PC-9 (cell line): ENCODE measurements around the gene OTULIN. TPM values are rescaled to one million over a fixed set of nuclear protein-coding genes. Genes with fewer than 3 reads are reported as not detected.

ENCODE experiments used
- BruUV-seq: library from RNA; stranded (reverse); fragments of 400-500 nt; replicated peaks from 2 replicates; lab custom pipeline; 2021; lab: Mats Ljungman, UMichigan
- CTCF ChIA-PET: fragments of 300-600 bp; sonication (Branson Sonifier 250); formaldehyde crosslinking; loops from one replicate; lab custom pipeline; 2022; ENCODE audit warnings: antibody characterized with exemption; lab: Charles Lee
- POLR2A ChIA-PET: fragments of 300-600 bp; sonication (Branson Sonifier 250); formaldehyde crosslinking; loops from one replicate; lab custom pipeline; 2022; ENCODE audit warnings: antibody characterized with exemption; ENCODE audit not compliant: unreplicated experiment; lab: Charles Lee
- DNase-seq, 2 experiments: peaks; one replicate each; pipeline versions ENCODE4 v3.0.0 to v3.0.0-alpha.2; 2015 to 2022; ENCODE audit warnings: mixed read lengths in 1 of 2
- H2AFZ ChIP-seq: fragments of 200-600 bp; sonication (generic); 2 replicates; pipeline ENCODE4 v1.8.1; 2017; ENCODE audit warnings: antibody characterized with exemption
- H3F3A ChIP-seq: fragments of 200-600 bp; sonication (generic); 2 replicates; pipeline ENCODE4 v1.8.1; 2017; ENCODE audit warnings: antibody characterized with exemption, mild to moderate bottlenecking, low read depth; ENCODE audit not compliant: insufficient read depth
- H3K27ac ChIP-seq: fragments of 200-600 bp; sonication (generic); 2 replicates; pipeline ENCODE4 v1.6.1; 2016; ENCODE audit warnings: mixed run types
- H3K27me3 ChIP-seq: fragments of 200-600 bp; sonication (generic); 2 replicates; pipeline ENCODE4 v1.6.1; 2016; ENCODE audit warnings: low read depth, mixed run types; ENCODE audit not compliant: insufficient read depth
- H3K36me3 ChIP-seq: fragments of 200-600 bp; sonication (generic); 2 replicates; pipeline ENCODE4 v1.6.1; 2016; ENCODE audit warnings: low read depth, mixed run types
- H3K4me1 ChIP-seq: fragments of 200-600 bp; sonication (generic); replicated peaks from 2 replicates; pipeline ENCODE4 v1.6.1; 2016; ENCODE audit warnings: mixed run types; ENCODE audit not compliant: insufficient read depth
- H3K4me2 ChIP-seq: fragments of 200-600 bp; sonication (generic); 2 replicates; pipeline ENCODE4 v1.6.1; 2017; ENCODE audit warnings: mixed run types
- H3K4me3 ChIP-seq: fragments of 200-600 bp; sonication (generic); 2 replicates; pipeline ENCODE4 v1.6.1; 2016; ENCODE audit warnings: mixed run types
- H3K79me2 ChIP-seq: fragments of 200-600 bp; sonication (generic); 2 replicates; pipeline ENCODE4 v1.6.1; 2017; ENCODE audit warnings: low read depth, mixed run types
- H3K9me2 ChIP-seq: fragments of 200-600 bp; sonication (generic); 2 replicates; pipeline ENCODE4 v1.8.1; 2017; ENCODE audit warnings: mild to moderate bottlenecking; ENCODE audit not compliant: insufficient read depth
- H3K9me3 ChIP-seq: fragments of 200-600 bp; sonication (generic); 2 replicates; pipeline ENCODE4 v1.8.1; 2016; ENCODE audit warnings: low read depth; ENCODE audit not compliant: insufficient read depth
- H4K20me1 ChIP-seq: fragments of 200-600 bp; sonication (generic); 2 replicates; pipeline ENCODE4 v1.8.1; 2017; ENCODE audit not compliant: insufficient read depth
- EZH2 ChIP-seq: fragments of 200-600 bp; sonication (generic); IDR thresholded peaks from 2 replicates; pipeline ENCODE4 v1.8.0; 2017; ENCODE audit warnings: antibody characterized with exemption, low read depth
- intact Hi-C: fragments of 100-400 bp; cut with micrococcal nuclease; formaldehyde crosslinking; loops from one replicate; pipeline ENCODE4 v1.10.0; 2022; ENCODE audit not compliant: unreplicated experiment
- total RNA-seq: library from RNA; stranded (reverse); gene quantifications from 2 replicates; pipeline ENCODE4 v1.2.3, GENCODE V29; 2021
- TF ChIP-seq, protein P1 (sequence below): fragments of 200-600 bp; sonication (generic); conservative IDR thresholded peaks from 2 replicates; pipeline ENCODE4 v1.6.1; 2017; ENCODE audit warnings: mixed run types, antibody characterized with exemption, mild to moderate bottlenecking, moderate library complexity

OTULIN gene
- total RNA-seq, 1 experiment from 2014 or later: 77.2 TPM

DNA sequence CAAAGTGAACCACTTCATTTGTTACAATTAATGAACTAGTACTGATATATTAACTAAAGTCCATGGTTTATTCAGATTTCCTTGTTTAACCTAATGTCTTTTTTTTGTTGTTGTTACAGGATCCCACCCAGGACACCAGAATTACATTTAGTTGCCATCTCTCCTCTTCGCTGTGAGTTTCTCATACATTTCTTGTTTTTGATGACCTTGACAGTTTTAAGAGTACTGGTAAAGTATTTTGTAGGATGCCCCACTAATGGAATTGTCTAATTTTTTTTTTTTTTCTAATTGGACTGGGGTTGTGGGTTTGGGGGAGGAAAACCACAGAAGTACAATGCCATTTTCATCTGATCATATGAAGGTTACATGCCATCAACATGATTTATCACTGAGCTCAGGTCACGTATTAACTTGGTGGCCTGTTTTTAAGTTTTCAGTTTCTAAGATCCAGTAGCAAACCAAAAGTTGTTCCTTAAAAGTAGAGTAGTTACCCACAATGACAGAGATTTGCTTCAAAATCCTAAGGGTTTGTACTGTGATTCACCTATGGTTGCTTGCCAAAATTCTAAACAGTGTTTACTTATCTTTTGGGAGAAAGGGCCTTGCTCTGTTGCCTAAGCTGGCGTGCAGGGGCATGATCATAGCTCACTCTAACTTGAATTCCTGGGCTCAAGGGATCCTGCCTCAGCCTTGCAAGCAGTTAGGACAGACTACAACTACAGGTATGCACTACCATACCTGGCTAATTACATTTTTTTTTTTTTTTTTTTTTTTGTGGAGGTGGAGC is 4.5 kb upstream of the OTULIN start:
- intact Hi-C loops: loop anchor here (5.0 kb wide), 3 partner anchors 173 to 673 kb away; no protein-coding TSS in a partner anchor
- TF ChIP-seq EZH2: no peak
- TF ChIP-seq, protein P1, sequence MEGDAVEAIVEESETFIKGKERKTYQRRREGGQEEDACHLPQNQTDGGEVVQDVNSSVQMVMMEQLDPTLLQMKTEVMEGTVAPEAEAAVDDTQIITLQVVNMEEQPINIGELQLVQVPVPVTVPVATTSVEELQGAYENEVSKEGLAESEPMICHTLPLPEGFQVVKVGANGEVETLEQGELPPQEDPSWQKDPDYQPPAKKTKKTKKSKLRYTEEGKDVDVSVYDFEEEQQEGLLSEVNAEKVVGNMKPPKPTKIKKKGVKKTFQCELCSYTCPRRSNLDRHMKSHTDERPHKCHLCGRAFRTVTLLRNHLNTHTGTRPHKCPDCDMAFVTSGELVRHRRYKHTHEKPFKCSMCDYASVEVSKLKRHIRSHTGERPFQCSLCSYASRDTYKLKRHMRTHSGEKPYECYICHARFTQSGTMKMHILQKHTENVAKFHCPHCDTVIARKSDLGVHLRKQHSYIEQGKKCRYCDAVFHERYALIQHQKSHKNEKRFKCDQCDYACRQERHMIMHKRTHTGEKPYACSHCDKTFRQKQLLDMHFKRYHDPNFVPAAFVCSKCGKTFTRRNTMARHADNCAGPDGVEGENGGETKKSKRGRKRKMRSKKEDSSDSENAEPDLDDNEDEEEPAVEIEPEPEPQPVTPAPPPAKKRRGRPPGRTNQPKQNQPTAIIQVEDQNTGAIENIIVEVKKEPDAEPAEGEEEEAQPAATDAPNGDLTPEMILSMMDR: no peak
- H3K27me3 ChIP-seq: no peaks in the 10 kb centered on the region
- H3K9me2 ChIP-seq: no peaks in the 10 kb centered on the region
- peak in 1 of 2 experiments; percentile 56 for DNase-seq
- no peak overlapping the region for H3K27ac ChIP-seq
- H3K9me3 ChIP-seq: no peaks in the 10 kb centered on the region
- H3K79me2 ChIP-seq: peaks cover 6% of the 10 kb centered on the region
- H3K4me1 ChIP-seq: peaks cover 9% of the 10 kb centered on the region; the same call in 1 of the 2 replicates
- CTCF ChIA-PET: interaction anchor here (0.6 to 0.9 kb wide), 5 partner anchors 11 to 859 kb away, joined by 3 to 9 read pairs (median 4); no protein-coding TSS in a partner anchor
- H3K4me3 ChIP-seq: no peak overlapping the region
- H3F3A ChIP-seq: 0 out of 2 replicates have a peak, but pooled peaks cover 10% of the 10 kb centered on the region
- POLR2A ChIA-PET: interaction anchor here (0.6 kb wide), 1 partner anchor 266 kb away, joined by 11 read pairs; no protein-coding TSS in a partner anchor
- no TSS peak for BruUV-seq
- H4K20me1 ChIP-seq: no peaks in the 10 kb centered on the region
- no peaks in the 10 kb centered on the region for H3K36me3 ChIP-seq
- no peak overlapping the region for H3K4me2 ChIP-seq
- no peak overlapping the region for H2AFZ ChIP-seq

DNA sequence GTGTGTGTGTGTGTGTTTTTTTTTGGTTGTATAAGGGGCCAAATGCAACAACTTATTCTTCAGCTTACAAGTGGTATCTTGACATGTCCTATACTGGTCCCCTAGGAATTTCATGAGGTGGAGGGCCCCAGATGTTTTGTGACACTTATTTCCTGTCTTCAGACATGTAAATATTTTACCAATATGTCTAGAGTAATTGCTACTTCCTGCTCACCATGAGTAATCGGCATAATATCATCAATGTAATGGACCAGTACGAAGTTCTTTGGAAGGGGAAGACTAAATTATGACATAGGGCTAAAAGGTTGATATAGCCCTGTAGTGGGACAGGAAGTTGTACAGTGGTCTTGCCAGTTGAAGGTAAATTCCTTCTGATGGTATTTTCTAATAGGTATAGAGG is 3.7 kb upstream of the OTULIN start:
- Histone ChIP-seq H3K79me2 (peaks cover 14% of the 10 kb centered on the region), H3K9me3 (no peaks in the 10 kb centered on the region), H2AFZ (no peak overlapping the region), H3K36me3 (no peaks in the 10 kb centered on the region), H3K27me3 (no peaks in the 10 kb centered on the region), H3F3A (0 out of 2 replicates have a peak, but pooled peaks cover 10% of the 10 kb centered on the region), H3K4me1 (peaks cover 16% of the 10 kb centered on the region), H3K9me2 (no peaks in the 10 kb centered on the region), H3K4me2 (no peak overlapping the region), H3K4me3 (no peak overlapping the region), H3K27ac (no peak overlapping the region), H4K20me1 (no peaks in the 10 kb centered on the region)
- no peak for DNase-seq
- intact Hi-C loops: loop anchor here (5.0 kb wide), 3 partner anchors 174 to 674 kb away; no protein-coding TSS in a partner anchor
- ChIA-PET CTCF (interaction anchor here (0.6 to 0.9 kb wide), 3 partner anchors 12 to 860 kb away, joined by 4 to 9 read pairs (median 6); no protein-coding TSS in a partner anchor), POLR2A (interaction anchor here (0.6 kb wide), 1 partner anchor 267 kb away, joined by 11 read pairs; no protein-coding TSS in a partner anchor)
- no peak for TF ChIP-seq EZH2
- TF ChIP-seq, protein P1: no peak
- BruUV-seq: no TSS peak

DNA sequence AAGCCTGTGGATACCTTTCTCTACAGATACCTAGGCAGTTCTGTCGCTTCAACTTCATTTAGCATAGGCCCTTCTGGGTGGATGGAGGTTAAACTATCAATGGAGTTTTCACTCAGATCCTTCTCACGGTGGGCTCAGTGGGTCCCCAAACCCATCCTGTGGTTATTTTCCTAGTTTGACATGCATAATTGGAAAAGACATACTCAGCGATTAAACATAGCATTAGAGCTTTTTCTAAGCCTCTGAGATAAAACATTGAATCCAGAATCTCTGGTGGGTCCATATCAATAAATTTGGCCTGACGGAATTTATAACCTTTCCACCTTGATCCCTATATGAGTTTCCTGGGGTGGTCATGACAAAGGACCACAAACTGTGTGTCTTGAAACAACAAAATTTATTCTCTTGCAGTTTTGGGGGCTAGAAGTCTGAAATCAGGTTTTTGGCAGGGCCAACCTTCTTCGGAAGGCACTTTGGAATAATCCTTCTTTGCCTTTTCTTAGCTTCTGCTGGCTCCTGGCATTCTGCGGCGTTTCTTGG is 1.7 kb upstream of the OTULIN start:
- Histone ChIP-seq H3K36me3 (no peaks in the 10 kb centered on the region), H3K4me2 (peak overlapping the region; percentile 91; the same call in 1 of the 2 replicates), H3K9me3 (no peaks in the 10 kb centered on the region), H3K4me3 (no peak overlapping the region), H3K27ac (no peak overlapping the region), H4K20me1 (peaks cover 9% of the 10 kb centered on the region; the same call in 1 of the 2 replicates), H2AFZ (no peak overlapping the region), H3K4me1 (peaks cover 28% of the 10 kb centered on the region), H3K27me3 (no peaks in the 10 kb centered on the region), H3K9me2 (no peaks in the 10 kb centered on the region), H3F3A (0 out of 2 replicates have a peak, but pooled peaks cover 10% of the 10 kb centered on the region), H3K79me2 (peaks cover 33% of the 10 kb centered on the region)
- POLR2A ChIA-PET: no interaction called here
- intact Hi-C loops: loop anchor here (5.0 kb wide), 3 partner anchors 175 to 675 kb away; no protein-coding TSS in a partner anchor
- BruUV-seq: no TSS peak
- DNase-seq: no peak
- TF ChIP-seq, protein P1: no peak
- TF ChIP-seq EZH2: no peak
- CTCF ChIA-PET: no interaction called here
